Stimulated activated CD8-positive, alpha-beta memory T cell treated with anti-CD3 and anti-CD28 coated beads, Interleukin-15, amount 100 ng/mL, for 24 hours (primary cell): ENCODE measurements around the gene ORAI2.
"Not testable (repeated sequence)": the region's sequence is repeated elsewhere in the genome, so short reads cannot be mapped to it uniquely, and the experiment has no call there.

Experiments used
- DNase-seq: peaks from one replicate; pipeline ENCODE4 v3.0.0-alpha.2; 2020; ENCODE audit warnings: low read depth

Gene ORAI2

DNA sequence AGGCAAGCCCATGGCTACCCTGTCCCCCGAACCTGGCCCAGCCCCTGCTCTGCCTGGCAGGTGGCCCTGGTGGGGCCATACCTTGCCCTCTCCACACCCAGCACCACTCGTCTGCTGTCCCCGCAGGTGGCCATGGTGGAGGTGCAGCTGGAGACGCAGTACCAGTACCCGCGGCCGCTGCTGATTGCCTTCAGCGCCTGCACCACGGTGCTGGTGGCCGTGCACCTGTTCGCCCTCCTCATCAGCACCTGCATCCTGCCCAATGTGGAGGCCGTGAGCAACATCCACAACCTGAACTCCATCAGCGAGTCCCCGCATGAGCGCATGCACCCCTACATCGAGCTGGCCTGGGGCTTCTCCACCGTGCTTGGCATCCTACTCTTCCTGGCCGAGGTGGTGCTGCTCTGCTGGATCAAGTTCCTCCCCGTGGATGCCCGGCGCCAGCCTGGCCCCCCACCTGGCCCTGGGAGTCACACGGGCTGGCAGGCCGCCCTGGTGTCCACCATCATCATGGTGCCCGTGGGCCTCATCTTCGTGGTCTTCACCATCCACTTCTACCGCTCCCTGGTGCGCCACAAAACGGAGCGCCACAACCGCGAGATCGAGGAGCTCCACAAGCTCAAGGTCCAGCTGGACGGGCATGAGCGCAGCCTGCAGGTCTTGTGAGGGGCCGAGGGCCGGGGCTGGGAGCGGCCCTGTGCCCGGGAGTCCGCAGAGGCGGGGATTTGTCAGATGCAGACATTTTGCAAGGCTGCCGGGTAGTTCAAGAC, 13.2 kb downstream of the ORAI2 start:
- DNase-seq: no peak

DNA sequence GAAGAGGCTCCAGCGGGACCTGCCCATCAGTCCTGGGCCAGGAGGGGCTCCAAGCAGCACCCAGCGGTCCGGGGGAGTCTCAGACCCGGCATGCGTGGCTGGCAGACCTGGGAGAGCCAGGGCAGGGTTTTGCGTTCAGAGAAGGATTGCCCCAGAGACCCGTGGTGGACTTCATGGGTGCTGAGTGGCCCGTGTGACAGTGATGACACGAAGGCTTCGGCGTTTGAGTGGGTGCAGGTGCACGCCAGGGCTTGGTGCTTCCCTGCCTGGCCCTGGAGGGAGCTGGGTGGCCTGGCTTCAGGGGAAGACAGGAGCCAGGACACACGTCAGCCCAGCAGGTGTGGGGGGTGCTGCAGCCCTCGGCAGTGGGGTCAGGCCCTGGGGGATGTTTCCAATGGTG, 13.9 kb downstream of the ORAI2 start:
- DNase-seq: no peak

DNA sequence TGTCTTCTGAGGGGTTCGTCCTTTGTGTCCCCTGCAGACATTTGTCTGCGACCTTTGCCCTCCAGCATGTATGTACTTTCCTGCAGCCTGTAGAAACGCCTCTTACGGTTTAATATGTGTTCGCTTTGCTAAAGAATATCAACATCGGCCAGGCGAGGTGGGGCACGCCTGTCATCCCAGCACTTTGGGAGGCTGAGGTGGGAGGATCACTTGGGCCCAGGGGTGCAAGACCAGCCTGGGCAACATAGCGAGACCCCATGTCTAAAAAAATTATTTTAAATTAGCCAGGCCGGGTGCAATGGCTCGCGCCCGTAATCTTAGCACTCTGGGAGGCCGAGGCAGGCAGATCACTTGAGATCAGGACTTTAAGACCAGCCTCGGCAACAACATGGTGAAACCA, 15.8 kb downstream of the ORAI2 start:
- DNase-seq: no peak

DNA sequence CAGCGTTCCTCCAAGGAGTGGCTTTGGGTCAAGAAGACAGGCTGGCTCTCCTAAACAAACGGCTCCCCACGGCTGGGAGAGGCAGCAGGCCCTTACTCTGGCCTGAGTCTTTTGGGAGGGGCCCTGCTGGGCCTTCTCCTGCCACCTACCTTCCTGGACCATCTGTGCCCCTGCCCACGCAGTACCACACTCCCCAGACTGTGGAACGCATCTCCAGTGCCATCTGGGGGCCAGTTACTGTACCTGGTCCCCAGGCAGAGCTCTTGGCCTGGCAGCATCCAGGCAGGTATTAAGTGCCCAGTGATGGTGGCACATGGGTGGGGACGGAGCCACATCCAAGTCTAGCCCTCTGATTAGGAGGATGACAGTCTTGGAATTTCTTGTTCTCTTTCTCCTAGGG, 16.9 kb downstream of the ORAI2 start:
- no peak for DNase-seq

DNA sequence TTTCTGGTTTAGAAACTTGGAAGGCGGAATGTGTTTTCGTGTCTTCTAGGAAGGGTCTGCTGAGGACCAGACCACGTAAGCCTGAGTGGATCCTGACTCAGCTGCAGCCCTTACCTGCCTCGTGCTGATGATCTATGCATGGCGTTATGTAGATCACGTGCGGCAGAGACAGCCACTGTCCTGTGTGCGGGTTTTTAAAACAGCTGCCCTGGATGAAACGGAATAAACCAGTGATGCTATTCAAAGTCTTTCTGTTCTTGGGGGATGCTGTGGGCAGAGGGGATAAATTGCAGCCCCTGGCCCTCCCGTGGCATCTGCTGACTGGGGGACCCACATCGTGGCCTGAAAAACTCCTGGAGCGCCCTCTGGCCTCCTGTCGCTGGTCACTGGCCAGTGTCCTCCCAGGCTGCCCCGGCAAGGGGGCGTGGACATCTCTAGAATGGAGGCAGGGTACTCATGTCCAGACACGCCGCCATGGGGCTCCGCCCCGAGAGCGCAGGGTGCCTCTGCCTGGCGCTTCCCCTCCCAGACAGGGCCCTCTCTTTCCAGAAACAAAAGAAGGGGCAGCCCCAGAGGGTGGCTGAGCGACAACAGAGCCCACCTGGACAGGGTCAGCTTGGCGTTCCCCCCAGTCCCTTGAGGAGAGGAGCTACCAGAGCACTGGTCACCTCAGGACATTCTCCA, 18.1 kb downstream of the ORAI2 start:
- no peak for DNase-seq

DNA sequence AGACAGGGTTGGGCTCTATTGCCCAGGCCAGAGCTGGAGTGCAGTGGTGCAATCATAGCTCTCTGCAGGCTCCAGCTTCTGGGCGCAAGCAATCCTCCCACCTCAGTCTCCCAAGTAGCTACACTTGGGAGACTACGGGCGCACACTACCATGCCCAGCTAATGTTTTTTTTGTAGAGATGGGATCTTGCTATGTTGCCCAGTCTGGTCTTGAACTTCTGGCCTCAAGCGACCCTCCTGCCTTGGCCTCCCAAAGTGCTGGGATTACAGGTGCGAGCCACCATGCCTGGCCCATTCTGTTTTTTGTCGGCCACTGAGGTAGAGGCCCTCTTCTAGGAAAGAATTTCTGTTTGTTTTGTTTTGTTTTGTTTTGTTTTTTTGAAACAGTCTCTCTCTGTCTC, 19.1 kb downstream of the ORAI2 start:
- DNase-seq: no peak

DNA sequence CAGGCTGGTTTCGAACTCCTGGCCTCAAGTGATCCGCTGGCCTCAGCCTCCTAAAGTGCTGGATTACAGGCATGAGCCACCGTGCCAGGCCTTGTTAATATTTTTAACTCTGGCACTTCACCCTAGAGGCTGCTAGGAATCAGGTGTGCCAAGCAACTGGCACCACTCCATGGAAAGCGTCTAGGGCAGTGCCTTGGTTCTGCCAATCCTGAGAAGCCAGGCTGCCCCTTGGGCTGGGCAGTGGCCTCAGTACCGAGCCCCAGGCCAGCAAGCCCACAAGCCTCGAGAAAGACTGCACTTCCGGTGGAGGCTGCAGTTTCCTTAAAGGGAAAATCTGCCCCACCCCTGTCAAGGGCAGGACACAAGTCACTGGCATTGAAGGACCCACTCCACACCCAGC, 19.9 kb downstream of the ORAI2 start:
- DNase-seq: no peak

DNA sequence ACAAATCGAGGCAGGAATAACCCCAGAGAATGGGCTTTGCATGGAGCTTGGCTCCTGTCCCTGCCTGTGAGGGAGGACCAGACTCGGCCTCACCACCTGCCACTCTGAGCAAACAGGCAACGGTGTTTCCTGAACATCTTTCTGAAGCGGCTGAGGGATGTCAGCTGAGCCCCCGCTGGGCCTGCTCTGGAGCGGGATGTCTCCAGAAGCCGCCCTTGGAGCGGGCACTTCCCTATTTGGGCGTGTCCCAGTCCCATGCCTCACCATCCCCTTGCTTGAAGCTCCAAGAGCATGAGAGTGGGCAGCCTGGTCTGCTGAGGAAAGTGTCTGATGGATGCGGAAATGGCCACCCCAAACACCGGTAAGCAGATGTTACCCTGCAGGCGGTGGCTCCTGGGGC, 21.1 kb downstream of the ORAI2 start:
- DNase-seq: no peak

DNA sequence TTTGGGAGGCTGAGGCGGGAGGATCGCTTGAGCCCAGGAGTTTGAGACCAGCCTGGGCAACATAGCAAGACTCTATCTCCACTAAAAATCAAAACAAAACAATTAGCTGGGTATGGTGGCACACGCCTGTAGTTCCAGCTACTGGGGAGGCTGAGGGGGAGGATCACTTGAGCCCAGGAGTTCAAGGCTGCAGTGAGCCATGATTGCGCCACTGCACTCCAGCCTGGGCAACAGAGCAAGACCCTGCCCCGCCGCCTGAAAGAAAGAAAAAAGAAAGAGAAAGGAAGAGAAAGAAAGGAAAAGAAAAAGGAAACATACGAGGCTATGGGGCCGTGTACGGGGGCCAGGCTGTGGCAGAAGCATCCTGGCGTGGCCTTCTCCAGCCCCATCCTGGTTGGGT, 21.6 kb downstream of the ORAI2 start:
- DNase-seq: not testable (repeated sequence)

DNA sequence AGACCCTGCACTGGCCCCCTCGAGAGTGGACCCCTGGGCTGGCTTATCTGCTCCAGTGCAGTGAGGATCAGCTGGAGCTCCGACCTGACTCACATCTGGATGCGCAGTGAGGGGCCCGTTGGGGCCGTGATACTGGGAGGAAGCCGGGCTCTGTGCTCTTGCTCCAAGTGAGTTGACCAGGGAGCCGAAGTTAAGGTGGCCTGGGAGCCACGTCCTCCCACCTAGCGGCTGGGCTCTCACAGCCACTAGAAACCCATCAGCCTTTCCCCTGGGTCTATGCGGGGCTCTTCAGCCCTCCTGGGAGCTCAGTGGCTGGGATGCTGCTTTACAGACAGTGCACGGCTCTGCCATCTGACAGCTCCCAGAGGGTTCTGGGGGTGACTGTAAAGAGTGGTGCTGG, 22.2 kb downstream of the ORAI2 start:
- no peak for DNase-seq

DNA sequence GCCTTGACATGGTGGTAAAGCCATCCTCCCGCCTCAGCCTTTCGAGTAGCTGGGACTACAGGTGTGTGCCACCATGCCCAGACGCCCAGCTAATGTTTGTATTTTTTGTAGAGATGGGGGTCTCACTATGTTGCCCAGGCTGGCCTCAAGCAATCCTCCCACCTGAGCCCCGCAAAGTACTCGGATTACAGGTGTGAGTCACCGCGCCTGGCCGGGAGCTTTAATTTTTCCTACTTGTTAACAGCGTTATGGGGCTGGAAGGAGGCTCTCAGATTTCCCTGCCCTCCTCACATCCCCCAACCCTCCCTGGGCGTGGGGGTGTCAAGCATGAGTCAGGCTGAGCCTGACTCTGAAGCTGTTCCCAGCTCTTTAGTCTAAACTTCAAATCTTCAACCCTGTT, 23.0 kb downstream of the ORAI2 start:
- no peak for DNase-seq

DNA sequence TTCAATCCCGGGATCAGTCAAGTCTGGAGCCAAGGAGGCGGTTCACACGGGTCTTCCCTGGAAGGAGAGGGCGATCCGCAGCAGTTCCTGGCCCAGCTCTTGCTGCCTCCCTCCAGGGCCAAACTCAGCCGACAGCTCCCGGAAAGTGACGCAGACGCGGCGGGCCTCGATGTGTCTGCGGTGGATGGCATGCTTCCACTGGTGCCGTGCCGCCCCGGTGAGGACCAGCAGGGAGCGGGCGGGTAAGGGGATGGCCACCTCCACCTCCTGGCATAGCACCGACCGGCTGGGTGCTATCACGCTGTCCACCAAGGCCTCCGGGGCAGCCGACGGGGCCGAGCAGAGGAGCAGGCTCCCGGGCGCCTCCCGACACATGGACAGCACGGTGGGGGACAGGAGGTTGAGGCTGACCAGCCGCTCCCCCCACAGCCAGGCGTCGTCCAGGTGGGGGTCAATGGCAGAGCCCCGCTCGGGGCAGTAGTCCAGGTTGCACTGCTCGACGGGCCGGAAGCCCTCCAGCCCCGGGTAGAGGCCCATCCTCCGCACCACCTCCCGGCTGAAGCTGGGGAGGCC, 24.1 kb downstream of the ORAI2 start:
- DNase-seq: no peak

DNA sequence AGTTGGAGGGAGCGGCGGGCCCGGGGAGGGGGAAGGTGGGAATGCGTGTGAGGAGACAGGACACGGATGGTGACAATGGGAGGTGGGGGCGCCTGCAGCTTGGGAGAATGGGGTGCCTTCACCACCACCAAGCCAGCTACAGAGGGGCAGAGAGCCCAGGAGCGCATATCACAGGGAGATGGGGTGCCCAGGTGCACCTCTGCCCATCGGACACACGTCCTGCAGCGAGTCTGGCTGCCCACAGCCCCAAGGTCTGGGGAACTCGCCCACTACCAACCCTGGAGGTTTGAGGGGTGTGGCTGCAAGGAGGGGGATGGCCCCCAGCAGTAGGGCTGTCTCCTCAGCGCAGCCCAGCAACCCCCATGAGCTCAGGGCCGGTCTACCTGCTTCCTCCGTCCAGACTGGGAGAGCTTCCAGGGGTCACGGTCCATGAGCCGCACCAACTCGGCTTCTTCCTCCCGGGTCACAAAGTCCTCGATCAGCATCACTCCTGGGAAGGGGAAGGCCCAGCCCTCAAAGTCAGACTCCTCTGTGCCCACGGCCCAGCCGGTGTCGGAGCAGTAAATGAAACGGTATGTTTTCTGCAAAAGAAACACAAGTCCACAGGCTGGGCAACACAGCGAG, 26.0 kb downstream of the ORAI2 start:
- no peak for DNase-seq

DNA sequence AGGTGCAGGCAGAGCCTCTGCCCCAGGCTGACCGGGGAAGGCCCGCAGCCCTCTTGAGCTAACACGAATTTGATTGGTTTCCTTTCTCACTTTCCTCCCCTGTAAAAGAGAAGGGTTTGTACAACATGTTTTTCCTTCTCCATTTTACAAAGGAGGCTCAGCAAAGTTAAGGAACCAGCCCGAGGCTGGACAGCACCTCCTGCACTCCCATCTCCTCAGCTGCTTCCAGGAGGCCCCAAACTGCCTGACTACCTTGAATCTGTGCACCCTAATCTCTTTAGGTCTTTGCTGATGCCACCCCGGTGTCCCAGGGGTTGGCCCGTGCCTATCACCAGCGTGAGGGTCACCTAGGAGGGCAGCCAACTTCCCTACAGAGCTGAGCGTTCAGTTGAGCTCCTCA, 27.1 kb downstream of the ORAI2 start:
- DNase-seq: no peak

DNA sequence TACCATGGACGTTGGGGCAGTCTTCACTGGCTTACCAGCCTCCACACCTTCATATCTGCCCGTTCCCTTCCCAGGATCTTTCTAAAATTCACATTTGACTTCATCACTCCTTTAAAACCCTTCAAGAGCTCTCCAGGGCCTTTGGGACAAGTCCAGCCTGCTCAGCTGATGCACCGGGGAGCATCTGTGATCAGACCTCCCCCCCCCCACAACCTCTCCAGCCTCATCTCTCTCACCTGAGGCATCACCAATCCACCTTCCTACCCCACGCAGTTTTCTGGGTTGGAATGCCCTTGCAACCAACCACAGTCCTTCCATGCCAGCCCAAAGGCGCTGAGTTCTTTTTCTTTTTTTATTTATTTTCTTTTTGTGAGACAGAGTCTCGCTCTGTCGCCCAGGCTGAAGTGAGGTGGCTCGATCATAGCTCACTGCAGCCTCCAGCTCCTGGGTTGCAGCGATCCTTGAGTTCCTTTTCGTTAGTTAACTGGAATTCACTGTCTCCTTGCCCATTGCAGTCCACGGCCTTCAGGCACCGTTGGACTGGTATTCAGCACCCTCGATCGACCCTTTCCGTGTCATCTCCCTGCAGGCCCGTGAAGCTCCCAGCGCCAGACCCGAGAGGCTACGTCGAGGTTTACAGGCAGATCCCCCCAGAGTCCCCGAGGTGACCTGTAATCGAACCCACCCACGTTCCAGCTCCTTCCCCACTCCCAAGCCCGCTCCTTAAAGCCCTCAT, 30.6 kb downstream of the ORAI2 start:
- no peak for DNase-seq

DNA sequence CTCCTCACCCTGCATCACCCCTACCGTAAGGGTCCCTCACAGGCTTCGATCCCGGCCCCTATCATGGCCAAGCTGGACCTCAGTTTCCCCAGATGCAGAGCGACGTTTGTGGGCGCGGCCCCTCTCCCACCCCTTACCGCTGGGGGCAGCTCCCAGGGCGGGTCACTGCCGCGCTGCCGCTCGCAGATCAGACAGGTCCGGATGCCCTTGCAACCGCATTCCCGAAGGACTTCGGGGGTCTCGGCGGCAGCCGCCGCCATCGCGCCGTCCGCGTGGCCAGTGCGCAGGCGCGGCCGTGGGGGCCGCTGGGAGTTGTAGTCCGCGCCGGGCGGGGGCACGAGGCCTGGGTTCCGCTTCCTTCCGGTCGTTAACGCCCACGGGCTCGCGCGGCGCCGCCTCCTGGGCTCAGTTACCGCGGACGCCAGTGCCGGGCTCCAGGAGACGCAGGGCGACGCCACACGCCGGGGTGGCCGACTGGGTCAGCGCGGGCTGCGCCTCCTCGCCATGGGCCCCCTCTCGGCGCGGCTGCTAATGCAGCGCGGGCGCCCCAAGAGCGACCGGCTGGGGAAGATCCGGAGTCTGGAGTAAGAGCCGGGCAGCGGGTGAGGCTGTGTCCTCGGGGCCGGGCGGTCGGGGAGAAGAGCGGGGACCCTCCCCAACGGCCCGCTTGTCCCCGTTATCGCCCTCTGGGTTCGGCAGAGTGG, 31.4 kb downstream of the ORAI2 start, which contains the start of the genes ALKBH4 and LRWD1:
Gene ALKBH4 (minus strand): TSS at position 287 of the 704 bp plus-strand sequence. CDS start 27 bp downstream, at position 260.
Gene LRWD1 (plus strand): TSS at position 408 of the 704 bp plus-strand sequence. CDS start 97 bp downstream, at position 505.
- peak; percentile 96 for DNase-seq

DNA sequence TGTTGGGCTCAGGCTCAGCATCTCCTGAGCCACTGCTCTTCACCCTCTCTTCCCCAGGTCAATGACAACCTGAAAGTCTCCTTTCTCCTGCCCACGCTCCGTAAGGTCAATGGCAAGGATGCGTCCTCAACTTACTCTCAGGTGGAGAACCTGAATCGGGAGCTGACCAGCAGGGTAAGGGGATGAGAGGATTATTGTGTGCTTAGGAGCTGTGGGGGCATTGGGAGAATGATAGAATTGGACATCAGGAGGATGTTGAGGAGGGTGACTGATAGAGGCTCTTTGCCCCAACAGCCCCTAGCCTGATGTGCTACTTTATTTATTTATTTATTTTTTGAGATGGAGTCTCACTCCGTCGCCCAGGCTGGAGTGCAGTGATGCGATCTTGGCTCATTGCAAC, 32.7 kb downstream of the ORAI2 start:
- no peak for DNase-seq

DNA sequence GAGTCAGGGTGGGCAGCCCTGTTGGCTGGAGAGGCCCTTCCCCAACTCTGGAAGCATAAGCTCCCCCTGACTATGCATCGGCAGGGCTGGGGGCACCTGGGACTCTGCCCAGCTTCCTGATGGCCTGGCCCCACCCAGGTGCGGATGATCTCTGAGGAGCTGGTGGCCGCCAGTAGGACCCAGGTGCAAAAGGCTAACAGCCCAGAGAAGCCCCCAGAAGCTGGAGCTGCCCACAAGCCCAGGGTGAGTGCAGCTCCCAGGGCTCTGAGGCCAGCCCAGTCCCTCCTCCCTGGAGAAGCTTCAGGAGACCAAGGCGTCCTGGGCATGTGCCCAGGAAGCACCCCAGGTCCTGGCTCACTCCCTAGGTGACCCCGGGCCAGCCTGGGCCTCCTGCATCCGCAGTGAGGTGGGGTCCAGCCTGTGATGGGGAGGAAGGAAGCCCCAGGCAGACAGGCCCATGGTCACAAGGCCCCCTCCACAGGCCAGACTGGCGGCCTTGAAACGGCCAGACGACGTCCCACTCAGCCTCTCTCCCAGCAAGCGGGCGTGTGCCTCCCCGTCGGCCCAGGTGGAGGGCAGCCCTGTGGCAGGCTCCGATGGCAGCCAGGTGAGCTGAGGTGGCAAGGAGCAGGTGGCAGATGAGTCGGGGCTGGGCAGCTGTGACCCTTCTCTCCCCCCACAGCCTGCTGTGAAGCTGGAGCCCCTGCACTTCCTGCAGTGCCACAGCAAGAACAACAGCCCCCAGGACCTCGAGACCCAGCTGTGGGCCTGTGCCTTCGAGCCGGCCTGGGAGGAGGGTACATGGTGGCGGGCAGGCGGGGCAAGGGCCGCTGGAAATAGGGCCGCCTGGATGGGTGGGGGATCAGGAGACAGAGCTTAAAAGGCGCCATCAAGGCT, 34.5 kb downstream of the ORAI2 start:
- DNase-seq: no peak

DNA sequence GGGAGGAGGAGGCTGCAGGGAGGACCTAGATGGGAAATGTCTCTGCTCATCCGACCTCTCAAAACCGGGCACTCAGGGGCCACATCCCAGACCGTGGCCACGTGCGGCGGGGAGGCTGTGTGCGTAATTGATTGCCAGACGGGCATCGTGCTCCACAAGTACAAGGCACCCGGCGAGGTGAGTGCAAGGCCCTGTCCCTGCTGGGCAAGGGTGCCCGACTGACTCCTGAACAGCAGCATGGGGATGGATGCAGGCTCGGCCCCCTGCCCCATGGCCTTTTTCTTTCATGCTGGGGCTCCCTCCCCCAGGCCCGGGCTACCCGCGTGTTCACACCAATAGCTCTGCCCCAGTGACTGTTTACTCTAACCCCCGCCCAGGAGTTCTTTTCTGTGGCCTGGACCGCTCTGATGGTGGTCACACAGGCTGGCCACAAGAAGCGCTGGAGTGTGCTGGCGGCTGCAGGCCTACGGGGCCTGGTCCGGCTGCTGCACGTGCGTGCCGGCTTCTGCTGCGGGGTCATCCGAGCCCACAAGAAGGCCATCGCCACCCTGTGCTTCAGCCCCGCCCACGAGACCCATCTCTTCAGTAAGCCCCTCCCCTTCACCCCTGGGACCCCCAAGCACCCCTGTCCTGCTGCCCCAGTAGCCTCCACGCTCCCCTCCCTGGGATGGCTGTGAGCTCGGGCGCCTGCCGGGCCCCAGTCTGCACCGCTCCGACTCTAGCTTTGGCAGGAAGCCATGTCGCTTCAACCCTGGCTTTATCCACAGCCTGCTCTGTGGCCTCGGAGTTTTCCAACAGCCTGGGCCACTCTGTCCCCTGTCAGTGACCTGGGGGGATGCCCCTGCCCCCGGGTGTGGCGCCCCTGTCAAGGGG, 35.3 kb downstream of the ORAI2 start:
- no peak for DNase-seq
